Measurements from ENCODE around the gene SPAG6. TPM values are rescaled to one million over a fixed set of nuclear protein-coding genes. Genes with fewer than 3 reads are reported as not detected.

The SPAG6 gene
- total RNA-seq, 1 experiment from 2014 or later, result not detected

DNA sequence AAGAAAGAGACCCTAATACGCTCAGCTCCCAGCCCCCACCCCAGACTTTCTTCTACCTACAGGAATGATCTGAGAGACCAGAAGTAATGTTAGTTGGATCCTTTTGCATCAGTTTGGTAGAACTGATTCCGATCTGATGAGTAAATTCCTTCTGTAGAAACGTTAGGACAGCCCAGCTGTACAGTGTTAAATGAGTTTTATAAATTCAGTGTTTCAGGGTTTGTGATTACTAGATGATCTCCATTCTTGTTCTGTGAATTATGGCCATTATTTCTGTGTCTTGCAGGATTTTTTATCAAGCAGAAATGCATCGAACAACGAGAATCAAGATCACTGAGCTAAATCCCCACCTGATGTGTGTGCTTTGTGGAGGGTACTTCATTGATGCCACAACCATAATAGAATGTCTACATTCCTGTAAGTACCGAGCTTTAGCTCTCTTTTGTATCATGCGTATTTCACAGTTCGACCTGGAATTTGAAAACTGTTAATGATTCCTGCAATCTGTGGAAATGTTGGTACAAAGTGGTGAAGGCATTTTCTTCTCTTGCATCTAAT lies 19.1 kb upstream of the SPAG6 start:
- Histone ChIP-seq H3K4me1 (replicated peaks; ENCODE audit: insufficient read depth) (peaks cover 27% of the 10 kb centered on the region), H3F3A (ENCODE audit: insufficient read depth, low read depth) (0 out of 2 replicates have a peak, but pooled peaks cover 3% of the 10 kb centered on the region), H3K9me2 (ENCODE audit: insufficient read depth) (no peaks in the 10 kb centered on the region), H3K79me2 (ENCODE audit: low read depth) (peaks cover 40% of the 10 kb centered on the region), H3K9me3 (ENCODE audit: insufficient read depth, low read depth) (no peaks in the 10 kb centered on the region), H3K27ac (peak overlapping the region; percentile 29; the same call in 1 of the 2 replicates), H3K4me3 (peak overlapping the region; percentile 74), H3K36me3 (ENCODE audit: low read depth) (peaks cover 9% of the 10 kb centered on the region; the same call in 1 of the 2 replicates), H4K20me1 (ENCODE audit: insufficient read depth) (peaks cover 9% of the 10 kb centered on the region), H2AFZ (peak overlapping the region; percentile 86), H3K27me3 (ENCODE audit: insufficient read depth, low read depth) (peaks cover 16% of the 10 kb centered on the region), H3K4me2 (peak overlapping the region; percentile 88)
- BruUV-seq (replicated peaks), result TSS peak; percentile 3
- DNase-seq, result no peak
- TF ChIP-seq EZH2 (IDR thresholded peaks at IDR 0.05; ENCODE audit: low read depth), result no peak
- TF ChIP-seq, protein P1, sequence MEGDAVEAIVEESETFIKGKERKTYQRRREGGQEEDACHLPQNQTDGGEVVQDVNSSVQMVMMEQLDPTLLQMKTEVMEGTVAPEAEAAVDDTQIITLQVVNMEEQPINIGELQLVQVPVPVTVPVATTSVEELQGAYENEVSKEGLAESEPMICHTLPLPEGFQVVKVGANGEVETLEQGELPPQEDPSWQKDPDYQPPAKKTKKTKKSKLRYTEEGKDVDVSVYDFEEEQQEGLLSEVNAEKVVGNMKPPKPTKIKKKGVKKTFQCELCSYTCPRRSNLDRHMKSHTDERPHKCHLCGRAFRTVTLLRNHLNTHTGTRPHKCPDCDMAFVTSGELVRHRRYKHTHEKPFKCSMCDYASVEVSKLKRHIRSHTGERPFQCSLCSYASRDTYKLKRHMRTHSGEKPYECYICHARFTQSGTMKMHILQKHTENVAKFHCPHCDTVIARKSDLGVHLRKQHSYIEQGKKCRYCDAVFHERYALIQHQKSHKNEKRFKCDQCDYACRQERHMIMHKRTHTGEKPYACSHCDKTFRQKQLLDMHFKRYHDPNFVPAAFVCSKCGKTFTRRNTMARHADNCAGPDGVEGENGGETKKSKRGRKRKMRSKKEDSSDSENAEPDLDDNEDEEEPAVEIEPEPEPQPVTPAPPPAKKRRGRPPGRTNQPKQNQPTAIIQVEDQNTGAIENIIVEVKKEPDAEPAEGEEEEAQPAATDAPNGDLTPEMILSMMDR (conservative IDR thresholded peaks at IDR 0.05), result no peak
- intact Hi-C loops (cut with micrococcal nuclease; ENCODE audit: unreplicated experiment), result loop anchor here (10.0 kb wide), 2 partner anchors 389 to 739 kb away; partner anchors contain the start of gene PIP4K2A
- ChIA-PET POLR2A (ENCODE audit: unreplicated experiment) (interaction anchor here (0.6 kb wide), 1 partner anchor 14 kb away, joined by 7 read pairs; no protein-coding TSS in a partner anchor), CTCF (interaction anchor here (0.7 kb wide), 1 partner anchor 248 kb away, joined by 5 read pairs; no protein-coding TSS in a partner anchor)

- intact Hi-C loops (cut with micrococcal nuclease; ENCODE audit: unreplicated experiment), result loop anchor here (10.0 kb wide), 2 partner anchors 386 to 736 kb away; partner anchors contain the start of gene PIP4K2A
These were observed 16.1 kb upstream of the SPAG6 start for GRCh38 chr10:22329150-22329549.

GRCh38 chr10:22332116-22332692 lies 13.1 kb upstream of the SPAG6 start:
- ChIA-PET CTCF (no interaction called here), POLR2A (ENCODE audit: unreplicated experiment) (no interaction called here)
- no peak for DNase-seq
- no peaks in the 10 kb centered on the region for H3K79me2 ChIP-seq (ENCODE audit: low read depth)
- intact Hi-C loops (cut with micrococcal nuclease; ENCODE audit: unreplicated experiment), result no loop called here
- BruUV-seq (replicated peaks), result no TSS peak
- H3K27ac ChIP-seq, result no peak overlapping the region
- H3K4me1 ChIP-seq (replicated peaks; ENCODE audit: insufficient read depth), result no peaks in the 10 kb centered on the region
- peaks cover 4% of the 10 kb centered on the region; the same call in 1 of the 2 replicates for H3F3A ChIP-seq (ENCODE audit: insufficient read depth, low read depth)
- no peak overlapping the region for H3K4me2 ChIP-seq
- no peaks in the 10 kb centered on the region for H3K9me3 ChIP-seq (ENCODE audit: insufficient read depth, low read depth)
- H3K27me3 ChIP-seq (ENCODE audit: insufficient read depth, low read depth), result no peaks in the 10 kb centered on the region
- TF ChIP-seq EZH2 (IDR thresholded peaks at IDR 0.05; ENCODE audit: low read depth), result no peak
- TF ChIP-seq, protein P1 (conservative IDR thresholded peaks at IDR 0.05), result no peak
- H3K9me2 ChIP-seq (ENCODE audit: insufficient read depth), result no peaks in the 10 kb centered on the region
- peaks cover 9% of the 10 kb centered on the region; the same call in 1 of the 2 replicates for H3K36me3 ChIP-seq (ENCODE audit: low read depth)
- no peak overlapping the region for H3K4me3 ChIP-seq
- no peaks in the 10 kb centered on the region for H4K20me1 ChIP-seq (ENCODE audit: insufficient read depth)
- no peak overlapping the region for H2AFZ ChIP-seq

More at GRCh38 chr10:22329150-22329549, 16.1 kb upstream of the SPAG6 start:
- DNase-seq, result no peak
- peaks cover 16% of the 10 kb centered on the region for H3K4me1 ChIP-seq (replicated peaks; ENCODE audit: insufficient read depth)
- H3F3A ChIP-seq (ENCODE audit: insufficient read depth, low read depth), result peaks cover 7% of the 10 kb centered on the region; the same call in 1 of the 2 replicates
- TF ChIP-seq, protein P1 (conservative IDR thresholded peaks at IDR 0.05), result no peak
- TF ChIP-seq EZH2 (IDR thresholded peaks at IDR 0.05; ENCODE audit: low read depth), result no peak
- H3K9me3 ChIP-seq (ENCODE audit: insufficient read depth, low read depth), result no peaks in the 10 kb centered on the region
- H3K27me3 ChIP-seq (ENCODE audit: insufficient read depth, low read depth), result no peaks in the 10 kb centered on the region
- H2AFZ ChIP-seq, result no peak overlapping the region
- peaks cover 9% of the 10 kb centered on the region; the same call in 1 of the 2 replicates for H3K36me3 ChIP-seq (ENCODE audit: low read depth)
- no peaks in the 10 kb centered on the region for H3K9me2 ChIP-seq (ENCODE audit: insufficient read depth)
- H3K4me3 ChIP-seq, result no peak overlapping the region
- H4K20me1 ChIP-seq (ENCODE audit: insufficient read depth), result 0 out of 2 replicates have a peak, but pooled peaks cover 3% of the 10 kb centered on the region
- CTCF ChIA-PET, result no interaction called here
- POLR2A ChIA-PET (ENCODE audit: unreplicated experiment), result no interaction called here
- H3K27ac ChIP-seq, result no peak overlapping the region
- no peak overlapping the region for H3K4me2 ChIP-seq
- H3K79me2 ChIP-seq (ENCODE audit: low read depth), result peaks cover 21% of the 10 kb centered on the region
- BruUV-seq (replicated peaks), result no TSS peak
